ENCODE measurements around the gene LYRM7.
A peak's percentile ranks its signal among the peaks of the same experiment; 100 is the strongest.
"Not testable (repeated sequence)": the region's sequence is repeated elsewhere in the genome, so short reads cannot be mapped to it uniquely, and the experiment has no call there.

Gene LYRM7

GRCh38 chr5:131170540-131171275, at the start of gene LYRM7:
TSS of gene LYRM7 (plus strand) at chr5:131170944. CDS start at chr5:131171021, 77 bp downstream.
- DNase-seq (ENCODE audit: low read depth) = peak; percentile 96
- peak; percentile 2 for TF ChIP-seq CTCF (IDR thresholded peaks at IDR 0.05; ENCODE audit: control insufficient read depth, insufficient read depth, low read depth, low read length, missing control alignments)
- peak within 1 kb of the TSS; percentile 78 for H3K4me3 ChIP-seq (ENCODE audit: control insufficient read depth, low read depth, low read length)

- not testable (repeated sequence) for DNase-seq (ENCODE audit: low read depth); H3K4me3 ChIP-seq (ENCODE audit: control insufficient read depth, low read depth, low read length)
Observed at GRCh38 chr5:131127244-131127643, 43.5 kb upstream of the LYRM7 start.

- no peak overlapping the region for H3K4me3 ChIP-seq (ENCODE audit: control insufficient read depth, low read depth, low read length)
- no peak for TF ChIP-seq CTCF (IDR thresholded peaks at IDR 0.05; ENCODE audit: control insufficient read depth, insufficient read depth, low read depth, low read length, missing control alignments)
- no peak for DNase-seq (ENCODE audit: low read depth)
Observed at GRCh38 chr5:131129306-131129705, 41.4 kb upstream of the LYRM7 start.

- DNase-seq (ENCODE audit: low read depth); H3K4me3 ChIP-seq (ENCODE audit: control insufficient read depth, low read depth, low read length): not testable (repeated sequence)
Observed at GRCh38 chr5:131133091-131133490, 37.7 kb upstream of the LYRM7 start.

GRCh38 chr5:131138406-131138805, 32.3 kb upstream of the LYRM7 start:
- H3K4me3 ChIP-seq (ENCODE audit: control insufficient read depth, low read depth, low read length); DNase-seq (ENCODE audit: low read depth): not testable (repeated sequence)

- DNase-seq (ENCODE audit: low read depth) = no peak
- no peak overlapping the region for H3K4me3 ChIP-seq (ENCODE audit: control insufficient read depth, low read depth, low read length)
- TF ChIP-seq CTCF (IDR thresholded peaks at IDR 0.05; ENCODE audit: control insufficient read depth, insufficient read depth, low read depth, low read length, missing control alignments) = no peak
Observed at GRCh38 chr5:131139321-131139720, 31.4 kb upstream of the LYRM7 start.

- H3K4me3 ChIP-seq (ENCODE audit: control insufficient read depth, low read depth, low read length) = no peak overlapping the region
- TF ChIP-seq CTCF (IDR thresholded peaks at IDR 0.05; ENCODE audit: control insufficient read depth, insufficient read depth, low read depth, low read length, missing control alignments) = no peak
- DNase-seq (ENCODE audit: low read depth) = no peak
Observed at GRCh38 chr5:131142970-131143617, 27.6 kb upstream of the LYRM7 start.

GRCh38 chr5:131147258-131147657, 23.5 kb upstream of the LYRM7 start:
- H3K4me3 ChIP-seq (ENCODE audit: control insufficient read depth, low read depth, low read length) = no peak overlapping the region
- TF ChIP-seq CTCF (IDR thresholded peaks at IDR 0.05; ENCODE audit: control insufficient read depth, insufficient read depth, low read depth, low read length, missing control alignments) = no peak
- DNase-seq (ENCODE audit: low read depth) = no peak

All from AG09309 (cell line).